Gastrocnemius medialis (tissue), 4 donors: Measurements from ENCODE around the gene OR2T10.

ENCODE experiments used
- CTCF ChIP-seq, 5 experiments: fragments of 450-650 bp in 3 of 5; fragments of 200-600 bp in 2 of 5; sonication (generic) in 2 of 5; IDR thresholded peaks in 4 of 5; conservative IDR thresholded peaks in 1 of 5; 1 replicate in 4 of 5; 2 replicates in 1 of 5; pipeline ENCODE4 v1.5.1; 2016 to 2019; ENCODE audit warnings: antibody characterized with exemption in 5 of 5, mild to moderate bottlenecking in 3 of 5, moderate library complexity in 3 of 5
- POLR2A ChIP-seq, 2 donors: fragments of 450-650 bp; IDR thresholded peaks; one replicate each; pipeline ENCODE4 v1.6.1; 2017; ENCODE audit warnings: antibody characterized with exemption in 2 of 2, mild to moderate bottlenecking in 2 of 2, moderate library complexity in 2 of 2

GRCh38 chr1:248625166-248625565 is 27.7 kb upstream of the OR2T10 start:
- TF ChIP-seq POLR2A (IDR thresholded peaks at IDR 0.05), result no peak
- TF ChIP-seq CTCF (IDR thresholded peaks at IDR 0.05 in 4 of 5, conservative IDR thresholded peaks at IDR 0.05 in 1 of 5), result no peak
